HL-60 (cell line): Measurements from ENCODE around the gene ARID1B.

Experiments used
- GABPA ChIP-seq: IDR thresholded peaks from 2 replicates; pipeline ENCODE4 v1.6.1; 2012; ENCODE audit warnings: low read depth
- POLR2AphosphoS5 ChIP-seq: IDR thresholded peaks from 2 replicates; pipeline ENCODE4 v1.6.1; 2012; ENCODE audit warnings: low read depth
- REST ChIP-seq: IDR thresholded peaks from 2 replicates; pipeline ENCODE4 v1.6.1; 2012; ENCODE audit warnings: low read depth; ENCODE audit not compliant: insufficient replicate concordance
- SPI1 ChIP-seq: IDR thresholded peaks from 2 replicates; pipeline ENCODE4 v1.6.1; 2012; ENCODE audit warnings: low read depth, mild to moderate bottlenecking, borderline replicate concordance
- TF ChIP-seq, protein P1 (sequence below): IDR thresholded peaks from one replicate; pipeline ENCODE4 v1.5.1; 2011; ENCODE audit warnings: low read length, control low read depth, inconsistent platforms; ENCODE audit not compliant: insufficient read depth

DNA sequence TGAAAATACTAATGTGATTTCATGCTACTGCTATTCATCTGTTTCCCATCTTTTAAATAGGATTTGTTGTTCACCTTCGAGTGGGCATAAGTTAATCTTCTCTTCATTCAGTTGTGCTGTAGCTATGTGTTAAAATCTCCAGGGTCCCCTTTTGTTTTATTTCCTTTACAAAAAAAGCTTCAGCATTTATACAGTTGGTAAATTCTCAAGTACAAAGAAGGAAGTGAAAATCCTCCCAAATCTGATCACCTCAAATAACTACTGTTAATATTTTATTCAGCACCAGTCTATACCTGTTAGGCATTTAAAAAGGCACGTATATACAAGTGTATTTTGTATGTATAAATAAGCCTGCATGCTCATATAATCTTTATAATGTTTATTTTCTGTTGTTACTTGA lies 294.9 kb downstream of the ARID1B start:
- TF ChIP-seq POLR2AphosphoS5 (no peak), REST (no peak), GABPA (no peak), SPI1 (no peak)
- TF ChIP-seq, protein P1, sequence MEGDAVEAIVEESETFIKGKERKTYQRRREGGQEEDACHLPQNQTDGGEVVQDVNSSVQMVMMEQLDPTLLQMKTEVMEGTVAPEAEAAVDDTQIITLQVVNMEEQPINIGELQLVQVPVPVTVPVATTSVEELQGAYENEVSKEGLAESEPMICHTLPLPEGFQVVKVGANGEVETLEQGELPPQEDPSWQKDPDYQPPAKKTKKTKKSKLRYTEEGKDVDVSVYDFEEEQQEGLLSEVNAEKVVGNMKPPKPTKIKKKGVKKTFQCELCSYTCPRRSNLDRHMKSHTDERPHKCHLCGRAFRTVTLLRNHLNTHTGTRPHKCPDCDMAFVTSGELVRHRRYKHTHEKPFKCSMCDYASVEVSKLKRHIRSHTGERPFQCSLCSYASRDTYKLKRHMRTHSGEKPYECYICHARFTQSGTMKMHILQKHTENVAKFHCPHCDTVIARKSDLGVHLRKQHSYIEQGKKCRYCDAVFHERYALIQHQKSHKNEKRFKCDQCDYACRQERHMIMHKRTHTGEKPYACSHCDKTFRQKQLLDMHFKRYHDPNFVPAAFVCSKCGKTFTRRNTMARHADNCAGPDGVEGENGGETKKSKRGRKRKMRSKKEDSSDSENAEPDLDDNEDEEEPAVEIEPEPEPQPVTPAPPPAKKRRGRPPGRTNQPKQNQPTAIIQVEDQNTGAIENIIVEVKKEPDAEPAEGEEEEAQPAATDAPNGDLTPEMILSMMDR = no peak
